ENCODE data around the gene C1orf174. TPM values are rescaled to one million over a fixed set of nuclear protein-coding genes. Genes with fewer than 3 reads are reported as not detected.

C1orf174 gene
- total RNA-seq, 1 experiment from 2014 or later = 21.1 TPM

- TF ChIP-seq CTCF (IDR thresholded peaks at IDR 0.05; ENCODE audit: unreplicated experiment) = no peak
- H3K27me3 Mint-ChIP-seq (ENCODE audit: unreplicated experiment) = no peaks in the 10 kb centered on the region
- CTCF ChIA-PET = no interaction called here
- intact Hi-C loops (cut with micrococcal nuclease; ENCODE audit: unreplicated experiment) = no loop called here
- peaks cover 27% of the 10 kb centered on the region for H3K36me3 Mint-ChIP-seq (ENCODE audit: insufficient read depth, unreplicated experiment)
- no peaks in the 10 kb centered on the region for H3K4me1 Mint-ChIP-seq (ENCODE audit: low read depth, unreplicated experiment)
- no peak for DNase-seq
- H3K4me3 Mint-ChIP-seq (ENCODE audit: low read depth, unreplicated experiment) = no peak overlapping the region
- no peaks in the 10 kb centered on the region for H3K9me3 Mint-ChIP-seq (ENCODE audit: low read depth, unreplicated experiment)
- no peak overlapping the region for H3K27ac Mint-ChIP-seq (ENCODE audit: unreplicated experiment)
- BruUV-seq (replicated peaks) = no TSS peak
Measured at GRCh38 chr1:3884966-3885365, 15.1 kb downstream of the C1orf174 start.

- H3K9me3 Mint-ChIP-seq (ENCODE audit: low read depth, unreplicated experiment) = no peaks in the 10 kb centered on the region
- no peak for DNase-seq
- H3K36me3 Mint-ChIP-seq (ENCODE audit: insufficient read depth, unreplicated experiment) = peaks cover 19% of the 10 kb centered on the region
- no peak overlapping the region for H3K27ac Mint-ChIP-seq (ENCODE audit: unreplicated experiment)
- no peak overlapping the region for H3K4me3 Mint-ChIP-seq (ENCODE audit: low read depth, unreplicated experiment)
- H3K27me3 Mint-ChIP-seq (ENCODE audit: unreplicated experiment) = no peaks in the 10 kb centered on the region
- CTCF ChIA-PET = no interaction called here
- TF ChIP-seq CTCF (IDR thresholded peaks at IDR 0.05; ENCODE audit: unreplicated experiment) = no peak
- BruUV-seq (replicated peaks) = no TSS peak
- intact Hi-C loops (cut with micrococcal nuclease; ENCODE audit: unreplicated experiment) = no loop called here
- H3K4me1 Mint-ChIP-seq (ENCODE audit: low read depth, unreplicated experiment) = no peaks in the 10 kb centered on the region
Measured at GRCh38 chr1:3883194-3883925, 16.7 kb downstream of the C1orf174 start.

- H3K4me3 Mint-ChIP-seq (ENCODE audit: low read depth, unreplicated experiment) = no peak overlapping the region
- H3K36me3 Mint-ChIP-seq (ENCODE audit: insufficient read depth, unreplicated experiment) = peaks cover 11% of the 10 kb centered on the region
- CTCF ChIA-PET = no interaction called here
- no peak overlapping the region for H3K27ac Mint-ChIP-seq (ENCODE audit: unreplicated experiment)
- BruUV-seq (replicated peaks) = no TSS peak
- H3K4me1 Mint-ChIP-seq (ENCODE audit: low read depth, unreplicated experiment) = no peaks in the 10 kb centered on the region
- H3K9me3 Mint-ChIP-seq (ENCODE audit: low read depth, unreplicated experiment) = no peaks in the 10 kb centered on the region
- no peak for TF ChIP-seq CTCF (IDR thresholded peaks at IDR 0.05; ENCODE audit: unreplicated experiment)
- DNase-seq = no peak
- no peaks in the 10 kb centered on the region for H3K27me3 Mint-ChIP-seq (ENCODE audit: unreplicated experiment)
- intact Hi-C loops (cut with micrococcal nuclease; ENCODE audit: unreplicated experiment) = no loop called here
Measured at GRCh38 chr1:3881193-3881480, 18.9 kb downstream of the C1orf174 start.

- CTCF ChIA-PET = interaction anchor here (1.2 kb wide), 1 partner anchor 16 kb away, joined by 3 read pairs; no protein-coding TSS in a partner anchor
Measured at GRCh38 chr1:3880429-3881192, 19.5 kb downstream of the C1orf174 start.

More at GRCh38 chr1:3880429-3881192, 19.5 kb downstream of the C1orf174 start:
- no peak for DNase-seq
- H3K4me3 Mint-ChIP-seq (ENCODE audit: low read depth, unreplicated experiment) = no peak overlapping the region
- BruUV-seq (replicated peaks) = no TSS peak
- no peak overlapping the region for H3K27ac Mint-ChIP-seq (ENCODE audit: unreplicated experiment)
- peaks cover 11% of the 10 kb centered on the region for H3K36me3 Mint-ChIP-seq (ENCODE audit: insufficient read depth, unreplicated experiment)
- TF ChIP-seq CTCF (IDR thresholded peaks at IDR 0.05; ENCODE audit: unreplicated experiment) = no peak
- no peaks in the 10 kb centered on the region for H3K27me3 Mint-ChIP-seq (ENCODE audit: unreplicated experiment)
- intact Hi-C loops (cut with micrococcal nuclease; ENCODE audit: unreplicated experiment) = no loop called here
- no peaks in the 10 kb centered on the region for H3K9me3 Mint-ChIP-seq (ENCODE audit: low read depth, unreplicated experiment)
- H3K4me1 Mint-ChIP-seq (ENCODE audit: low read depth, unreplicated experiment) = no peaks in the 10 kb centered on the region

All from Calu3 (cell line).